Fibroblast of gingiva (primary cell): Measurements from ENCODE around the gene RTF2.
A peak's percentile ranks its signal among the peaks of the same experiment; 100 is the strongest.
"Not testable (repeated sequence)": the region's sequence is repeated elsewhere in the genome, so short reads cannot be mapped to it uniquely, and the experiment has no call there.

ENCODE experiments used
- DNase-seq: peaks from one replicate; pipeline ENCODE4 v3.0.0-alpha.2; 2011; ENCODE audit warnings: low read depth

RTF2 gene

DNA sequence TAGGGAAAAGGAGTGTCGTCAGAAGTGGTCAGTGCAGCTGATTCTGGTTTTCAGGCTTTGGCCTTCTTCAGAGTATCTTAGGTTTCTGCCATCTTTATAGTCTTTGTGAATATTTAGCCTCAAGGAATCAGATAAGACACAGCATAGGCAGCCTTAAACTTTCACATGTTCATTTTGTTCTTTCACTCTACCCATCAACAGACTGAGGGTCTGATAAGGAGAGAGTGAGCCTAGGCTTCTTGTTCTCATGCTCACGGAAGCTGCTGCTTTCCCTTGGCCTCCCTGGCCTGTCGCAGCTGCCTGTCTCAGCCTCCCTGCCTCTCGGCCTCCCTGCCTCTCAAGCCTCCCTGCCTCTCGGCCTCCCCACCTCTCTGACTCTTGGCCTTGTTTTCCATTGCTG is 20.1 kb downstream of the RTF2 start:
- no peak for DNase-seq

DNA sequence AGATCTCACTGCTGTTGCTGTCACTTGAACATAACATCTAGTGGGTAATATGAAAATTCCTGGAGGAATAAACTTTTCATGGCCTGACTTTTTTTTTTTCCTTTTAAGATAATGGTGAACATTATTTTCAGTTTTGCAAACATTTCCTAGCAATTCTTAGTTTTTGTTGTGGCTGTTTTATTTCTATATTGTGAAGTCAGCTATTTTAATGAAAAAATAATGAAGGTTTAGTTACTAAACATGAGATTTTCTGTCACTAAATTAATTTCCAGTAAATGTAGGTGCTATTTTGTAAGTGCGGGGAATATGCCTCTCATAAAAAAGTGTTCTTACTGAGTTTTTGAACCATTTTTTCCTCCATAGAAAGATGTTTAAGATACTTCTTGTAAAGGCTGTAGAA is 32.7 kb downstream of the RTF2 start:
- DNase-seq: no peak

DNA sequence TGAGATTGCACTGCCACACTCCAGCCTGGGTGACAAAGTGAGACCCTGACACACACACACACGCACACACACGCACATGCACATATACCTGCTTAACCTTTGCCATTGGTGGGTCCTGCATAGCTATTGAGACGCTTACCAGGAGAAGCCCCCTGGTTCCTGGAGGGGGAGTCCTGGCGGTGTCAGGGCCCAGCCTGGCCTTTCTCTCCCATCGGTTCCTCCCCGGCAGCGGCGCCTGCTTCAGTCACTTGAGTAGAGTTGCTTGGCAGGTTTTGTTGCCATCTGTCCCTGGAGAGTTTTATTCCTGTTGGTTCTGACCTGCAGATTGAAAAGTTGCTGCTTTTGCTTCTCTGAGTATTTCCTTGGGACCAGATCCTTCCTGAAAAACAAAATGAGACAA is 35.5 kb downstream of the RTF2 start:
- DNase-seq: no peak

DNA sequence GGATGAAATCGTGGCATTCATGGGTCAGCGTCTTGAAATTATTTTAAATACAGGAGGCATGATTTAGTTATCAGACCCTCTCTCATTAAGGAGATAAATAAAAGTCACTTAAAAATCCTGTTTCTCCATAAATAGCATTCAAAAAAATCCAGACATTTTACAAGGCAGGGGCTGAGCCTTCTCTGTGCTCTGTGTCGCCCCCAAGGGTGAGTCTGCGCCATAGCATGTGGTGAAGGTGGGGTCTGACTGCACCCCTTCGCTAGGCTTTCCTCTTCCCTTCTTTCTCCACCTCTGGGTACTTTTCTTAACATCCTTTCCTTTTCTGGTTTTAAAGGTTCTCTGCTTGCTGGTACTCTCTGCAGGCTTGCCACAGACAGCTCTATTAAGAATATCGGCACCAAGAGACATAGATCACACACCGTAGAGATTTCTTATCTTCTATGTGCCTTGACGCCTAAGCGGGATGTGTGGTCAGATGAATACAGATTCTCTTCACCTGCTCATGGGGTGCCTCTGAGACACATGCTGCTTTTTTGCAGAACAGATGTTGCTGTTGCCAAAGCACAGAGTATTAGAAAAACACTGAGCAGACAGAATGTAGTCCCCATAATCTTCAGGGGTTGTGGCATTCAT is 36.1 kb downstream of the RTF2 start:
- DNase-seq: no peak

DNA sequence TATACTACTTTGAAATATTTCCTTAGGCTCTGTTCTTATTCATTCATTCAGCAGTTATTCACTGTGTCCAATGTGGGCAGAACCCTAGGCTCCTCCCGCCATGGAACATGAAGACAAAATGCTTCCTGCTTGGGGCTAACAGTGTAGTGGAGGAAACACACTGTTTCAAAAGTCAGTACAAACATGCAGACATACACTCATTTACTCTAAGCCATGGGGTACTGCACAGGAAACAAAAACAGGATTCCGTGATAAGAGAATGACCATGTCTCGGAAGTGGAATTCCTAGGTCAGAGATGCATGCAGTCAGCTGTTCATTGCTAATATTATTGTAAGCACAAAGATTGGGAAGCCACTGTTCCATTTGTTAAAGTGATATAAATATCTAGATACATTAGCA is 37.7 kb downstream of the RTF2 start:
- no peak for DNase-seq

DNA sequence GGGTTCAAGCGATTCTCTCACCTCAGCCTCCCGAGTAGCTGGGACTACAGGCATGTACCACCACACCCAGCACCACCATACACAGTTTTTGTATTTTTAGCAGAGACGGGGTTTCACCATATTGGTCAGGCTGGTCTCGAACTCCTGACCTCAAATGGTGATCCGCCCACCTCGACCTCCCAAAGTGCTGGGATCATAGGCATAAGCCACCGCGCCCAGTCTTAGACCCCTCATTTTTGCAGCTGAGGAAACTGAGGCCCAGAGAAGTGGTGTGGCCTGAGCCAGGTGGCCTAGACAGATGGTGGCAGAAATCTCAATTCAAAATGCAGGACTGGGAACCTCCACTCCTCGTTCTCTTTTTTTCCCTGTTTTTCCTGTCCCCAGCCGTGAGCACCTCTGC is 43.5 kb downstream of the RTF2 start:
- no peak for DNase-seq

DNA sequence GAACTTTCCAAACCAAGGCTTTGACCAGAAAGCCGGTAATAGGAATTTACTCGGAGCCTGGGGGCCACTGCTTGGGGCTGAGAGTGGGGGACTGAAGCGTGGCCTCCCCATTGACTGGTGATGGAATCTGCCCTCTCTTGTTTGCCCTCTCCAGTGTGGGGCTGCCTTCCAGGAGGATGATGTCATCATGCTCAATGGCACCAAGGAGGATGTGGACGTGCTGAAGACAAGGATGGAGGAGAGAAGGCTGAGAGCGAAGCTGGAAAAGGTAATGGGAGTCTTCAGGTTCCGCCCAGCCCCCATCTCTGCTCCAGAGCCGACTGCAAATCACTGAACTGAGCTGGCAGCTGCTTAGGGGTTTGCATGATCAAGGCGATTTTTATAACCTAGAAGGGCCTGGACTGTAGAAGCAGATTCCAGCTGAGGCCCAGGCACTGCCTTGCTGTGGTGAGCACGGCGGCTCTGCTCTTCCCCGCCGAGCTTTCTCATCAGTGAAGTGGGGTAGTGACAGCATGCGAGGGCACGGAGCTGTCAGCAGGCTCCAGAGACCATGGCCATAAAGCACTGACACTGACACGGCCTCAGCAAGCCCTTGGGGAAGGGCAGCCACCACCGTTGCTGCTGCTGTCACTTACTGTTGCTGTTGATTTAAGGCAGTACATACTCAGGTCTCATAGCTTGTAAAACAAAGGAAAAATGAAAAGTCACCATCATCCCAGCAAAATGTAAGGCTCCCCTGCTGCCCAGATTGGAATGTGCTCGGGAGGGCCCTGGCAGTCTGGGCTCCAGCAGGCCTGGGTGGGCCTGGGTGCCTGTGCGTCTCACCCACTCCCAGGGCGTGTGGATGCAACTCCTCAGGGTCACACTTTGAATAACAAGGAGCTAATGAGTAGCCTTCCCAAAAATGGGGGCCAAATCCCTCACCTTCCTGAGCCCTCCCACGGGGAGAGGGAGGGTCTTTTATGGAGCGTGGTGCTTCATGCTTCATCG is 45.0 kb downstream of the RTF2 start:
- DNase-seq: no peak

DNA sequence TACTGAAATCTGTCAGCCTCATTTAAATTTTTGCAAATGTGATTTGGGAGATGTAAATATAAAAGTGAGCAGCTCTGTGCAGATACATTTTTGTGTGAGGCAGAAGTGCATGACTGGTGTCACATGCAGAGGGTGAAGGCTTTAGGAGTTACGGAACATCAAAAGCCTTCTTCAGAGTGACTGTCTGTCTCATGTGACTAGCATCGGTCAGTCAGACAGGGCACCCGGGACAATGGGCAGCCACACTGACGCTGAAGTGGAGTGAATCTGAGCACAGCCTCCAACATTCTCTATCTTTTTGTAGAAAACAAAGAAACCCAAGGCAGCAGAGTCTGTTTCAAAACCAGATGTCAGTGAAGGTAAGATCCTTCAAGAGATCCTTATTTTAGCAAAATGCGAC is 48.2 kb downstream of the RTF2 start:
- no peak for DNase-seq

DNA sequence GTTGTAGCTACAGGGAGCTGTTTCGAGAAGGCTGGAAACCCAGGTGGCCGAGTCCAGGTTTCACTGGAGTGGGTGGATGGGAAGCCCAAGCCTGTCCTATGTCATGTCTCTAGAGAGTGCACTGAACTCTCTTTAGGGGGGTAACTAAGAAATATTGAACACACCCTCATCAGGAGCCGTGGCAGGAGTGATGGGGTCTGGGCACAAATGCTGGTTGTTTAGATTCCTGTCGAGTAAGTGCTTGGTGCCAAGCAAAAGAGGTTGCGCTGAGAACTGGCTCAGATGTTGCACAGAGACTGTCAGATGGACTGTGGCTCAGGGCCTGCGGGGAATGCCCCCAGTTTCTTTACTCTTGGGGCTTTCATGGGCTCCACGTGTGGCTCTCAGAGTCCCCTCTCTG is 48.8 kb downstream of the RTF2 start:
- no peak for DNase-seq

DNA sequence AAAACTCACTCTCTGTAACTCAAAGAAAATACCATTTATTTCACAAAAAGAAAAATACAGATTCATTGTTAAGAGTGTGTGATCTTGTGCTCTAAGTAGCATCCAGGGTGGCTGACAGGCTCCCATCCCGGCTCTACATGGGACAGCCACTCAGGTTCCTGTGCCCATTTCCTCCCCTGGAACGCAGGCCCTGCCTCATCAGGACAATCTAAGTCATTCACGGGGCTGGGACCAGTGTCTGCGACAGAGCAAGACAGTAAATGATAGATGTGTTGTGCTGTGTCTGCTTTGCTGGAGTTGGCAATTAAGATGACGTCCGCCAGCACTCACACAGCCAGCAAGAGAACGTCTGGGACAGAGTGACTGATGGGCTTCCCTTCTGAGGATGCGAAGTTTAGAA is 49.2 kb downstream of the RTF2 start:
- DNase-seq: no peak

DNA sequence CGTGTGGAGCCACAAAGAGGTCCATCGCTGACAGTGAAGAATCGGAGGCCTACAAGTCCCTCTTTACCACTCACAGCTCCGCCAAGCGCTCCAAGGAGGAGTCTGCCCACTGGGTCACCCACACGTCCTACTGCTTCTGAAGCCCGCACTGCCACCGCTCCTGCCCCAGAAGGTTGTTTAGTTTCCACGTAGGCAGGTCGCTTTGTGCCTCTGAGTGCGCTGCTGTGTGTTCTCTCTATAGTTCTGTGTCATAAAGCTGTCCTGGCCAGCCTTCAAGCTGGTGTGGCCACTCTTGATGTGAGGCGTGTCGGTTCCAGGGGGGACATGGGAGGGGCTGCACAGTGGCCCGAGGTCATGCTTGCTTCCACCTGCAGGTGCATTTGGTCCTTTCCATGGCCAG is 49.7 kb downstream of the RTF2 start:
- DNase-seq: no peak

DNA sequence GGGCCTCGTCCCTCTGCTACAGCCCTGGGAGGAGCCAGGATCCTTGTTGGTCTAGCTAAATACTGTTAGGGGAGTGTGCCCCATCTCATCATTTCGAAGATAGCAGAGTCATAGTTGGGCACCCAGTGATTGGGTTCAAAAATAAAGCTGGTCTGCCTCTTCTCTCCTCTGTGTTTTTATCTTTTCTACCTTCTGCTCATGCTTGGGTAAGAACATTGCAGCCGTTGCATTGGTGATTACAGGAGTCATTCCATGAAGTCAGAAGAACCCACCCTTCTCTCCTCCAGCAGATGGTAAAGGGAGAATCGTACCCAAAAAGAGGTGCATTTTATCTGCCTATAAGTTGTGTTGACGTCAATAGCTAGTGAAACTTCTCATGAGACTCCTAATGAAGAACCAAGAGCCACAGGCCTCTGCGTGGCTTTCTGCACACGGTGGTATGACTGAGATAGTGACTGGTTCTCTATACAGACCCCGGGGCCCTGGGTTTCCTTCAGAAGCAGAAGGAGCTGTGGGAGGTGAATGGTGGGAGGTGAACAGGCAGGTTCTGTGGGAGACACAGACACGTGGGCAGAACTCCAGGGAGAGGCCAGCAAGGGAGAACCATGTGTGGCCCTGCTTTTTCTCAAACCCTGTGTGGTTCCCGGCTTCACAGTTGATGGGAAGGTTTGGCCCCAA is 50.4 kb downstream of the RTF2 start:
- DNase-seq: no peak

DNA sequence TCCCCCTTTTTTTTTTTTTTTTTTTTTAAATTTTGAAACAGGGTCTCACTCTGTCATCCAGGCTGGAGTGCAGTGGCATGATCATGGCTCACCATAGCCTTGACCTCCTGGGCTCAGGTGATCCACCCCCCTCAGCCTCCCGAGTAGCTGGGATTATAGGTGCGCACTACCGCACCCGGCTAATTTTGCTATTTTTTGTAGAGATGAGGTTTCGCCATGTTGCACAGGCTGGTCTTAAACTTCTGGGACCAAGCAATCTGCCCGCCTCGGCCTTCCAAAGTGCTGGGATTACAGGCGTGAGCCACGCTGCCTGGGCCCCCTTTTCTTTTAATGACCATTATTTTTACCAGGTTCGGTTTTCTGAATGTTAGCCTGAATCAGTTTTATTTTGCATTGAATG is 51.1 kb downstream of the RTF2 start:
- no peak for DNase-seq

DNA sequence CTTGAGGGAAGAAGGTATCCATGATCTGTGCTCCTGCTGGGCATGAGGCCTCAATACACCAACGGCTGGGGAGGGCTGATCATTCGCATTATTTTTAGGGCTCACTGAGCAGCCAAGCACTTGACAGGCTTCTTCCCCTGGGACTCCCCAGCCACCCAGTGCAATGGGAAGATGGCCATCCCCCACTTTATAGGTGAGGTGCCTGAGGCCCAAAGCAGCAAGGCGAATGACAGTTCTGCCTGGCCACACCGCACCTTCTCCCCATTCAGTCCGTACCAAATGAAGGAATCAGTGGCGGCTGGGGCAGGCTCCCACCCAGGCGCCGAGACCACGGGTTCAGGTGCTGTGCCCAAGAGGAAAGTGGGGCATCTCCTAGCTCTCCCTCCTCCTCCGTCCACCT is 51.8 kb downstream of the RTF2 start:
- no peak for DNase-seq

DNA sequence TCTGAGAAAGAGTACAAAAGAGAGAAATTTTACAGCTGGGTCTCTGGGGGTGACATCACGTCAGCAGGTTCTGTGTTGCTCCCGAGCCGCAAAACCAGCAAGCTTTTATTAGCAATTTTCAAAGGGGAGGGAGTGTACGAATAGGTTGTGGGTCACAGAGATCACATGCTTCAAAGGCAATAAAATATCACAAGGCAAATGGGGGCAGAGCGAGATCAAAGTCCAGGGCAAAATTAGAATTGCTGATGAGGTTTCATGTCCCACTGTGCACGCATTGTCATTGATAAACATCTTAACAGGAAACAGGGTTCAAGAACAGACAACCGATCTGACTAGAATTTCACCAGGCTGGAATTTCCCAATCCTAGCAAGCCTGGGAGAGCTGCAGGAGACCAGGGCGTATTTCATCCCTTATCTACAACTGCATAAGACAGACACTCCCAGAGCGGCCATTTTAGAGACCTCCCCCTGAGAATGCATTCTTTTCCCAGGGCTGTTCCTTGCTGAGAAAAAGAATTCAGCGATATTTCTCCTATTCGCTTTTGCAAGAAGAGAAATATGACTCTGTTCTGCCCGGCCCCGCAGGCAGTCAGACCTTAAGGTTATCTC is 52.4 kb downstream of the RTF2 start:
- not testable (repeated sequence) for DNase-seq

DNA sequence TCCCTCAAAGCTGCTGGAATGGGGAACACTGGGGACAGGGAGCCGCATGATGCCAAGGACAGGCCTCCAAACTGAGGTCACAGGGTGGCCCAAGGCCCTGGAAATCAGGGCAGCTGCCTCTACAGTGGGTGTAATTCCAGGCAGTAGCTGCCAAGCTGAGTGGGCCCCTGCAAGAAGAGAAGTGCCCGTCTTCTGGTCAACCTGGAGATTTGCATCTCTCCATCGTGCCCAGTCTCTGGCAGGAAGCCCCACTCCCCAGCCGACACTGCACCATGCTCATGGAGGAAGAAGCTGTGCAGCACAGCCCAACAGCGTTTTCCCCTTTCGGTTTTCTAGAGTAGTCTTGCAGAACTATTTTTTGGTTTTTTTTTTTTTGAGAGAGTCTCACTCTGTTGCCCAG is 53.9 kb downstream of the RTF2 start:
- no peak for DNase-seq

DNA sequence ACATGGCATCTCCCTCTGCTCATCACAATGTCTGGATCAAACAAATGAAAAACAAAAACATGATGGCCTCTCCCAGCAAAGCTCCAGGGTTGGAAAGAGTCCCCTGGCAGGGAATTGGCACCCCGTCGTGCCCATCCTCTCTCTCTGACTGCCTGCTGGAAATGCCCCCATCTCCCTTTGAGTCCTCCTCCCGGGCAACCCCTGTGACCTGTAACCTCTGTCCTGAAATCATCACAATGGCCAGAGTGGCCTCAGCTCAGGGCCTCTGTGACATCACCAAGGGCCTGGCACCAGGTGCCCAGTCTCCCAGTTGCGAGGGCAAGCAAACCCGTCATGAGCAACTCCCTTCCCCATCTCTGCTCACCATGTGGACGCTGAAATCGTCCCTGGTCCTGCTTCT is 56.0 kb downstream of the RTF2 start, which contains the start of gene FAM209A:
Gene FAM209A (plus strand): TSS at position 301 of the 400 bp plus-strand sequence. CDS start 65 bp downstream, at position 366.
- not testable (repeated sequence) for DNase-seq

DNA sequence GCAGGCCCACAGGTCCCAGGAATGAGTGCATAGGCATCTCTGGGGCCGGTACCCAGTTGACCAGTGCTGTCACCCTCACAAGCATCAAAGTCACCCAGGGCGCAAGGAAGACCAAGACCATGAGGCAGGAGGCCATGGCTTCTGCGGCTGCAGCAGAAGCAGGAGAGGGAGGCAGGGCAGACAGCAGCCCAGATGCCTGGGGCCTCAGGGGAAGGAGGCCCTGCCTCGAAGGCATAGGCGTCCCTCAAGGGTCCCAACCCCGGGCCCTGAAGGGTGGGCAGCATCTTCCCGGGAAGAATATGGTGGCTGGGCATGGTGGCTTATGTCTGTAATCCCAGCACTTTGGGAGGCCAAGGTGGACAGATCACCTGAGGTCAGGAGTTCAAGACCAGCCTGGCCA is 59.1 kb downstream of the RTF2 start:
- DNase-seq: no peak

DNA sequence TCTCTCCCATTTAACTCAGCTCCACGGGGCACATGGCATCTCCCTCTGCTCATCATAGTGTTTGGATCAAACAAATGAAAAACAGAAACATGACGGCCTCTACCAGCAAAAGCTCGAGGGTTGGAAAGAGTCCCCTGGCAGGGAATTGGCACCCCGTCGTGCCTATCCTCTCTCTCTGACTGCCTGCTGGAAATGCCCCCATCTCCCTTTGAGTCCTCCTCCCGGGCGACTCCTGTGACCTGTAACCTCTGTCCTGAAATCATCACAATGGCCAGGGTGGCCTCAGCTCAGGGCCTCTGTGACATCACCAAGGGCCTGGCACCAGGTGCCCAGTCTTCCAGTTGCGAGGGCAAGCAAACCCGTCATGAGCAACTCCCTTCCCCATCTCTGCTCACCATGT is 64.5 kb downstream of the RTF2 start, which contains the start of gene FAM209B:
Gene FAM209B (plus strand): TSS at position 301 of the 400 bp plus-strand sequence. CDS start 96 bp downstream, at position 397.
- not testable (repeated sequence) for DNase-seq

DNA sequence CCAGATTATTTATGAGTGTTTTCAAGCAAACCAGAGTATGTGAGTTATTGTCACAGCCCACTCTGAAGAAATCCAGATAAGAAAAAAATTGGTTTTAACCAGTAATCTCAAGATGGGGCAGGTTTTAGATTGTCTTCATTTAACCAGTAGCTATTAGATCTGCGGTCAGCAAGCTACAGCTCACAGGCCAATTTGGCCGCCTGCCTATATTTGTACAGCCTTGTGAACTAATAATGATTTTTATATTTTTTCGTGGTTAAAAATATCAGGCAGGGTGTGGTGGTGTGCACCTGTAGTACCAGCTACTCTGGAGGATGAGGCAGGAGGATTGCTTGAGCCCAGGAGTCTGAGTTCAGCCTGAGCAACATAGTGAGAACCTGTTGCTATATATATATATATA is 69.6 kb downstream of the RTF2 start:
- DNase-seq: no peak

DNA sequence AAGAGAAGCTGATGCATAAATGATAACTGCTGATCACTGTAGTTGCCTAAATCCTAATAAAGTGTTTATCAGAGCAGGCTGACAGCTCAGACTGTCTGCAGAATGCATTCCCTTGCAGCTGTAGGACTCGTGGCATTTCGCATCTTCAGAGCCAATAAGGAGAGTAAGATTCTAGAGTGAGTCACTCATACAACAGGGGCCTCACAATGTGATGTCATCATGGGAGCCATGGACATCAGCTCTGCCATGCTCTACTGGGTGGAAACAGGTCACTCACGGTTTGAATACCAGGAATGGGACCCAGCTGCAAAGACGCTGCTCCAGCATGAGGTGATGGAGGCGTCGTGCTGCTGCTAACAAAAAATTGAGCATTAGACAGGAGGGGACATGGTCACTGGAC is 72.0 kb downstream of the RTF2 start:
- DNase-seq: no peak

DNA sequence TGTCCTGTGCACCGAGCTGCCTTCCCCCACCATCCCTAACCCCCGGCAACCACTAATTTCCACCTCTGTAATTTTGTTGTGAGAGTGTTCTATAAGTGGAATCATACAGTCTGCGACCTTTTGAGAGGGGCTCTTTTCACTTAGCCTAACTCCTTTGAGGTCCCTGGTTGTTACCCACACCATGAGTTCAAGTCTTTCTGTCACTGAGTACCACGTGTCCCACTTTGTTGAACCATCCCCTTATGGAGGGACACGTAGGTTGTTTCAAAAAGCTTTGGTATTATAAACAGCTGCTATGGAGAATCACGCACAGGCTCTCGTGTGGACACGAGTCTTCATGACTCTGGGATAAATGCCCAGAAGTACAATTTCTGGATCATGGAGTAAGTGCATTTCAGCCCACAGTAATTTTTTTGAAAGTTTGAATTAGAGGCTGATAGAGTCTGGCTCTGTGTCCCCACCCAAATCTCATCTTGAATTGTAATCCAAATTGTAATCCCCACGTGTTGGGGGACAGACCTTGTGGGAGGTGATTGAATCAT is 74.1 kb downstream of the RTF2 start:
- peak; percentile 6 for DNase-seq
